ENCODE results near the gene PMM2.
"Not testable (repeated sequence)": the region's sequence is repeated elsewhere in the genome, so short reads cannot be mapped to it uniquely, and the experiment has no call there.

PMM2 gene

GRCh38 chr16:8866884-8867215, 69.2 kb downstream of the PMM2 start:
- no peak for DNase-seq (ENCODE audit: low read depth in 2 of 2)

GRCh38 chr16:8867216-8867931, 69.7 kb downstream of the PMM2 start:
- no peak for DNase-seq (ENCODE audit: low read depth in 2 of 2)

DNA sequence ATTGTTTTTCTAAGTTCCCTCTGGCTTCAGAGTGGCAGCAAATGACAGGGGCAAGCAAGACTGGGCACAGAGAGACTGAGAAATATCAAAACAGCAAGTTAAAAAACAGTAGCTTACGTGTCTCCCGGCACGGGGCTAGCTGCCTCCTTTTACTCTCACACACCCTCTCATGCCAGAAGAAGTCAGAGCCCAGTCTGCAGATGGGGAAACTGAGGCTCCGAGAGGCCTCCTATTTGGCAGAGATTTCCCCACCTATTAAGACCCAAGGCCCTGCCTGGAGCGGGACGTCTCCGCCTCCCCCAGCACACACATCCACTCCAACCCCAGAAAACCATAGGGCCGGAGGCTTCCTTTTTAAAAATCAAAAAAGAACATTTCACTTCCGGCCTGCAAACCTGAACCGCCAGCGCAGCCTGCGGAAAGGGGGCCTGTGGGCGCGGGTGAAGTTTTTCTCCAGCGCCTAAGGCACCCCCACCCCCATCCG, 70.3 kb downstream of the PMM2 start:
- DNase-seq (ENCODE audit: low read depth in 2 of 2) = peak in 1 of 2 donors; percentile 19

GRCh38 chr16:8868416-8869211, 71.0 kb downstream of the PMM2 start, which contains the start of gene CARHSP1:
Gene CARHSP1, minus strand, starts transcription at chr16:8869006. Its CDS starts 9,678 bp downstream, at chr16:8859328.
- DNase-seq (ENCODE audit: low read depth in 2 of 2) = peak; percentile 56 to 67

GRCh38 chr16:8869212-8869987, 71.8 kb downstream of the PMM2 start:
- DNase-seq (ENCODE audit: low read depth in 2 of 2) = no peak

DNA sequence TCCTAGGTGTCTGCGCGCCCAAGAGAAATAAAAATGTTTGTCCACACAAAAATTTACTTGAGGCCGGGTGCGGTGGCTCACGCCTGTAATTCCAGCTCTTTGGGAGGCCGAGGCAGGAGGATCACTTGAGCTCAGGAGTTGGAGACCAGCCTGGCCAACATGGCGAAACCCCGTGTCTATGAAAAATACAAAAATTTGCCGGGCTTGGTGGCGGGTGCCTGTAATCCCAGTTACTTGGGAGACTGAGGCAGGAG, 72.3 kb downstream of the PMM2 start:
- DNase-seq (ENCODE audit: low read depth in 2 of 2) = not testable (repeated sequence)

DNA sequence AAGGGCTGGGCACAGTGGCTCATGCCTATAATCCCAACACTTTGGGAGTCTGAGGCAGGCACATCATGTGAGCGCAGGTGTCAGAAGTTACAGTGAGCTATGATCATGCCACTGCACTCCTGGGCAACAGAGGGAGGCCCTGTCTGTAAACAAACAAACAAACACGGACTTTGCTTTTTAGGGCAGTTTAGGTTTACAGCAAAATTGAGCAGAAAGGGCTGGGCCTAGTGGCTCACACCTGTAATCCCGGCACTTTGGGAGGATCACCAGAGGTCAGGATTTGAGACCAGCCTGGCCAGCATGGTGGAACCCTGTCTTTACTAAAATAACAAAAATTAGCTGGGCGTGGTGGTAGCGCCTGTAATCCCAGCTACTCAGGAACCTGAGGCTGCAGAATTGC, 74.4 kb downstream of the PMM2 start:
- DNase-seq (ENCODE audit: low read depth in 2 of 2) = no peak

DNA sequence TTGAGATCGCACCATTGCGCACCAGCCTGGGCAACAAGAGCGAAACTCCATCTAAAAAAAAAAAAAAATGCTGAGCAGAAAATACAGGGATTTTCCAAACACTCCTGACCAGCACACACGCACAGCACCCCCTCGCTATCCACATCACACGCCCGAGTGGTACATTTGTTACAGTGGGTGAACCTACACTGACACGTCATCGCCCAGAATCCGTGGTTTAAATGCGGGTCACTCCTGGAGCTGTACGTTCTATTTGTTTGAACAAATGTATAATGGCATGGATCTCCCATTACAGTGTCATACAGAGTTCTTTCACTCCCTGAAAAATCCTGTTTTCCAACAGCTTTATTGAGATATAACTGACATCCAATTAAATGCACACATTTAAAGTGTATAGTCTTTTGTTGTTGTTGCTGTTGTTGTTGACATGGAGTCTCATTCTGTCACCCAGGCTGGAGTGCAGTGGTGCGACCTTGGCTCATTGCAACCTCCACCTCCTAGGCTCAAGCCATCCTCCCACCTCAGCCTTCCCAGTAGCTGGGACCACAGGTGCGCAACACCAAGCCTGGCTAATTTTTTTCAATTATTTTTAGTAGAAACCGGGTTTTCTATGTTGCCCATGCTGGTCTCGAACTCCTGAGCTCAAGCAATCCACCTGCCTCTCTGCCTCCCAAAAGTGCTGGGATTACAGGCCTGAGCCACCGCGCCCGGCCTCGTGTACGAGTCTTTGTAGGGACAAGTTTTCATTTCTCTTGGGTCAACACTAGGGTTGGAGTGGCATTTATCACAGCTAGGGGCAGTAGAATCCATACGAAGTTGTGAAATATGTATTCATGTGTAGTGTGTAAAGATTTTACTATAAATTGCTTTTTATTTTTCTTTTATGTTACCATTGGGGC, 75.6 kb downstream of the PMM2 start:
- no peak for DNase-seq (ENCODE audit: low read depth in 2 of 2)

- DNase-seq (ENCODE audit: low read depth in 2 of 2) = not testable (repeated sequence)
Measured at GRCh38 chr16:8873866-8874195, 76.2 kb downstream of the PMM2 start.

DNA sequence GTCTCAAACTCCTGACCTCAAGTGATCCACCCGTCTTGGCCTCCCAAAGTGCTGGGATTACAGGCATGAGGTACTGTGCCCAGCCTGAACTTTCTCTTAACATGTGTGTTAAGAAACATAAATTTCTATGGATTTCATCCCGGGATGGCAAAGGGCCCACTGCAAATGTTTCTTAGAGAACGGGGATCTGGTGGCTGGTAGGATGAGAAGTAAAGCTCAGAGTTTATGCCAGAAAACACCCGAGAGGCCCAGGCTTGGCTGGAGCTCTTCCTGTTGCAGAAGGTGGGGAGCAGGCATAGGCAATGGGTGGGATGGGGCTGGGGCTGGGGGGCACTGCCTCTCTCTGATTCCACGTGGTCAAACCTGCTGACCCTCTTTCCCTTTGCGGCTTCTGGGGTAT, 76.7 kb downstream of the PMM2 start:
- no peak for DNase-seq (ENCODE audit: low read depth in 2 of 2)

GRCh38 chr16:8875317-8875716, 77.7 kb downstream of the PMM2 start:
- DNase-seq (ENCODE audit: low read depth in 2 of 2) = not testable (repeated sequence)

DNA sequence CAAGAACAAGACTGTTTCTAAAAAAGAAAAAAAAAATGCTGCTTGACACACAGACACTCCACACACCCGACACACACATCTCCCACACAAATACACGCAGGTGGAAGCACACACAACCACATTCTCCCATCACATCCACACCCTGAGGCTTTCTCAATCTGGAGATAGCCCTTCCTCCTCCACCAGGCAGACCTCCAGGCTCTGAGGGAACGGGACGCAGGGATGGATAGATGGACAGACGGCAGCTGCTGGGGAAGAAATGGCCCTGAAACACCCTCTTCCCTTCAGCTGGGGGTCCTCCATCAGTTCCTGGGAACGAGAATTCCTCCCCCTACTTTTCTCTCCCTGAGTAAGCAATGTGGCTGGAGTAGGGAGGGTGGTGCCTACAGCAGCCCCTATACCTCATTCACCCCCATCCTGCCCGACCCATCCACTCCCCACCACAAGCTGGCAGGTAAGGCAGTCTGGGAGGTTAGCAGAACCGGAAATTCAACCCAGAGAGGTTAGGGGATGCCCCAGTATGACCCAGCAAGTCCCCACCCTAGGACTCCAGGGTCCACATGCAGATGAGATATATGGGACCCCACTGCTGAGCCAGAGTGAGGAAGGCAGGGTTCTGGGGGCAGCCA, 80.4 kb downstream of the PMM2 start:
- DNase-seq (ENCODE audit: low read depth in 2 of 2) = no peak

- DNase-seq (ENCODE audit: low read depth in 2 of 2) = no peak
Measured at GRCh38 chr16:8878523-8878911, 80.9 kb downstream of the PMM2 start.

- no peak for DNase-seq (ENCODE audit: low read depth in 2 of 2)
Measured at GRCh38 chr16:8880839-8881510, 83.3 kb downstream of the PMM2 start.

DNA sequence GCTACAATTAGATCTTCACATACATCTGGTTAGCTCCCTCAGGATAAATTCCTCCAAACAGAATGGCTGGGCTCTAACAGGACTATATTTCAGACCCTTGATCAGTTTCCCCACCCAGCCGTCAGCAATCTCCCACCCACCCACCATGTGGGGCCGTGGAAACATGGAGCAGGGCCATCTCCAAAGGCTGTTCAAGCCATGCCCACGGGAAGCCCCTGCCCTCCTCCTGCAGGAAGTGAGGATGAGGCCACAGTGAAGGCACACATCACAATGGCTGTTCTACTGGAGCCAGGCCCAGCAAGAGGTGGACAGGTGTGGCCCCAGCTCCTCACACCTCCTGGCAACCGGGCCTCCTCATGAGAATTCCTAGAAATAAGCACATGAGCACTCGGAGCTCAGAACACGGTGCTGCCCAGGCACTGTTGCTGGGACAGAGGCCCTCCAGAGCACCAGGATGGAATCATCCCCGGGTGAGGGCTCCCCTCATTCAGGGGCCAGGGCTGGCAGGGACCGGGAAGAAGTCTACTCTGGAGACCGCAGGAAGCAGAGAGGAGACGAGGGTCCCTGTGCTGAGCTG, 84.5 kb downstream of the PMM2 start, which contains the start of gene LITAFD:
Gene LITAFD (plus strand): TSS at position 311 of the 577 bp plus-strand sequence. CDS start 2,005 bp downstream, outside the sequence.
- DNase-seq (ENCODE audit: low read depth in 2 of 2) = no peak

DNA sequence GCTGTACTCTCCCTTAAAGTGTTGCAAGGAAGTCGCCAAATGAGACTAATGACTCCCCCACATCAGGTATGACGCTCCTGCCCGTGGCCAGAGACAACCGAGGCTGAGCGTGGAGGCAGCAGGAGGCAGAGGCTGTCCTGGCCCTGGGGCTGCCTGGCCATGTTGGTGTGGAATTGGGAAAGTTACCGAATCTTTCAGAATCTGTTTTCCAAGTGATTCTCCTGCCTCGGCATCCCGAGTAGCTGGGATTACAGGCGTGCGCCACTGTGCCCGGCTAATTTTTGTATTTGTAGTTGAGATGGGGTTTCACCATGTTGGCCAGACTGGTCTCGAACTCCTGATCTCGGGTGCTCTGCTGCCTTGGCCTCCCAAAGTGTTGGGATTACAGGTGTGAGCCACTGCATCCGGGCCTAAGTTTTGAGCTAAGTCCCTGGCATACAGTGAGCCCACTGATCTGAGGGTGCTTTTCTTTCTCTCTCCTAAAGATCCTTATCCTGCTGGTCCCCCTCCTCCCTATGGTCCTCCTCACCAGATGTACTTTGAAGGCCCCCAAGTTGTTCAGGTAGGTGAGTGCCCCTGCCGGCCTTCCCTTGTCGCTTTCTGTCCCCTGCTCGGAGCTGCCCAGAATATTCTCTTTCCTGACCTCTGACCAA, 85.2 kb downstream of the PMM2 start:
- no peak for DNase-seq (ENCODE audit: low read depth in 2 of 2)

- no peak for DNase-seq (ENCODE audit: low read depth in 2 of 2)
Measured at GRCh38 chr16:8885674-8886592, 88.3 kb downstream of the PMM2 start.

GRCh38 chr16:8886593-8887430, 89.2 kb downstream of the PMM2 start:
- no peak for DNase-seq (ENCODE audit: low read depth in 2 of 2)
